Measurements from ENCODE around the gene KCNG4.

DNA sequence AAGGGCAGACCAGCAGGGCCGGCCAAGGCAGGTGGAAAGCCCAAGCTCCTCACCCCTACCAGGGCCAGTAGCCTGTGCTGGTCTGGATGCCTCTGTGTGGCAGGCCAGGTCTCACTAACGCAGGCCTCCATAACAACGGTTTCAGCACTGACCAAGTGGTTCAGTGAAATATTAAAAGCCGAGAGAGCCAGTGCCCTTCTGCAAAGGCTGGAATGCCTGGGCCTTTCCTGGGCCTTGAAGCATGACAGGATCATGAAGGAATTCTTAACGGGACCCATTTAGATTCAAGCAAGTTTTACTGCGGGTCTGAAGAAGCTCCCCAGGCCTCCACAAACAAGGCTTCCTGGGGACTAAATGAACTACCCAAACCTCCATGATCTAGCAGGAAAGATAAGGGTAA, 32.6 kb downstream of the KCNG4 start:
- TF ChIP-seq POLR2AphosphoS5 (IDR thresholded peaks at IDR 0.05) = no peak
- TF ChIP-seq POLR2A (IDR thresholded peaks at IDR 0.05) = no peak
- TF ChIP-seq, protein P1, sequence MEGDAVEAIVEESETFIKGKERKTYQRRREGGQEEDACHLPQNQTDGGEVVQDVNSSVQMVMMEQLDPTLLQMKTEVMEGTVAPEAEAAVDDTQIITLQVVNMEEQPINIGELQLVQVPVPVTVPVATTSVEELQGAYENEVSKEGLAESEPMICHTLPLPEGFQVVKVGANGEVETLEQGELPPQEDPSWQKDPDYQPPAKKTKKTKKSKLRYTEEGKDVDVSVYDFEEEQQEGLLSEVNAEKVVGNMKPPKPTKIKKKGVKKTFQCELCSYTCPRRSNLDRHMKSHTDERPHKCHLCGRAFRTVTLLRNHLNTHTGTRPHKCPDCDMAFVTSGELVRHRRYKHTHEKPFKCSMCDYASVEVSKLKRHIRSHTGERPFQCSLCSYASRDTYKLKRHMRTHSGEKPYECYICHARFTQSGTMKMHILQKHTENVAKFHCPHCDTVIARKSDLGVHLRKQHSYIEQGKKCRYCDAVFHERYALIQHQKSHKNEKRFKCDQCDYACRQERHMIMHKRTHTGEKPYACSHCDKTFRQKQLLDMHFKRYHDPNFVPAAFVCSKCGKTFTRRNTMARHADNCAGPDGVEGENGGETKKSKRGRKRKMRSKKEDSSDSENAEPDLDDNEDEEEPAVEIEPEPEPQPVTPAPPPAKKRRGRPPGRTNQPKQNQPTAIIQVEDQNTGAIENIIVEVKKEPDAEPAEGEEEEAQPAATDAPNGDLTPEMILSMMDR (IDR thresholded peaks at IDR 0.05) = no peak
